GM12878 (cell line): ENCODE measurements around the gene PREB. TPM values are rescaled to one million over a fixed set of nuclear protein-coding genes. Genes with fewer than 3 reads are reported as not detected.

ENCODE experiments used
- BCLAF1 ChIP-seq: fragments of 450-650 bp; IDR thresholded peaks from 2 replicates; pipeline ENCODE4 v1.6.1; 2017; ENCODE audit warnings: antibody characterized with exemption, mild to moderate bottlenecking, moderate library complexity
- CREM ChIP-seq: IDR thresholded peaks from 2 replicates; pipeline ENCODE4 v1.6.1; 2014; ENCODE audit warnings: antibody characterized with exemption, low read depth
- EGR1 ChIP-seq, 2 experiments: IDR thresholded peaks; 1 replicate in 1 of 2; 2 replicates in 1 of 2; pipeline ENCODE4 v1.6.1; 2011 to 2012; ENCODE audit warnings: low read depth in 2 of 2, low read length in 2 of 2, borderline replicate concordance in 1 of 2, mild to moderate bottlenecking in 1 of 2, moderate library complexity in 1 of 2
- ESRRA ChIP-seq: IDR thresholded peaks from 2 replicates; pipeline ENCODE4 v1.6.1; 2012; ENCODE audit warnings: mild to moderate bottlenecking, low read length, improper control_type of control experiment
- FOXK2 ChIP-seq: fragments of 450-650 bp; IDR thresholded peaks from 2 replicates; pipeline ENCODE4 v1.6.1; 2017; ENCODE audit warnings: mild to moderate bottlenecking, moderate library complexity
- IRF4 ChIP-seq: IDR thresholded peaks from 2 replicates; pipeline ENCODE4 v1.6.1; 2011; ENCODE audit warnings: low read depth, low read length
- JUND ChIP-seq: IDR thresholded peaks from 2 replicates; pipeline ENCODE4 v1.6.1; 2012; ENCODE audit warnings: low read depth, mild to moderate bottlenecking, low read length, improper control_type of control experiment, moderate library complexity
- MAX ChIP-seq: IDR thresholded peaks from 2 replicates; pipeline ENCODE4 v1.6.1; 2012; ENCODE audit warnings: low read depth, low read length, improper control_type of control experiment
- MEF2A ChIP-seq: IDR thresholded peaks from 2 replicates; pipeline ENCODE4 v1.6.1; 2011; ENCODE audit warnings: low read depth, mild to moderate bottlenecking, low read length, moderate library complexity; ENCODE audit not compliant: insufficient read depth
- MTA3 ChIP-seq: IDR thresholded peaks from 2 replicates; pipeline ENCODE4 v1.6.1; 2012; ENCODE audit warnings: low read length, inconsistent platforms, borderline replicate concordance
- MXI1 ChIP-seq: fragments of 150-350 bp; IDR thresholded peaks from 2 replicates; pipeline ENCODE4 v1.6.1; 2011; ENCODE audit warnings: low read depth, mild to moderate bottlenecking, inconsistent platforms, low read length, improper control_type of control experiment
- NR2C1 ChIP-seq: fragments of 450-650 bp; IDR thresholded peaks from 2 replicates; pipeline ENCODE4 v1.6.1; 2017; ENCODE audit warnings: antibody characterized with exemption, mild to moderate bottlenecking, moderate library complexity
- NRF1 ChIP-seq: conservative IDR thresholded peaks from 2 replicates; pipeline ENCODE4 v1.6.1; 2011; ENCODE audit warnings: mild to moderate bottlenecking, low read depth, low read length, improper control_type of control experiment
- RB1 ChIP-seq: fragments of 450-650 bp; formaldehyde crosslinking; IDR thresholded peaks from 2 replicates; pipeline ENCODE4 v1.6.1; 2017; ENCODE audit warnings: mild to moderate bottlenecking, borderline replicate concordance
- SMC3 ChIP-seq: IDR thresholded peaks from 2 replicates; pipeline ENCODE4 v1.6.1; 2011; ENCODE audit warnings: low read length, improper control_type of control experiment, borderline replicate concordance
- TAF1 ChIP-seq: IDR thresholded peaks from 2 replicates; pipeline ENCODE4 v1.6.1; 2011; ENCODE audit warnings: mild to moderate bottlenecking, low read depth, low read length, borderline replicate concordance
- TCF12 ChIP-seq: IDR thresholded peaks from 2 replicates; pipeline ENCODE4 v1.6.1; 2011; ENCODE audit warnings: low read depth, mild to moderate bottlenecking, low read length
- ZNF217 ChIP-seq: fragments of 450-650 bp; IDR thresholded peaks from 2 replicates; pipeline ENCODE4 v1.6.1; 2017; ENCODE audit warnings: antibody characterized with exemption, mild to moderate bottlenecking
- ZNF622 ChIP-seq: fragments of 450-650 bp; IDR thresholded peaks from 2 replicates; pipeline ENCODE4 v1.6.1; 2017; ENCODE audit warnings: mild to moderate bottlenecking, inconsistent platforms
- ZNF687 ChIP-seq: fragments of 450-650 bp; IDR thresholded peaks from 2 replicates; pipeline ENCODE4 v1.6.1; 2017; ENCODE audit warnings: mild to moderate bottlenecking, moderate library complexity
- polyA plus RNA-seq, 11 experiments: library from polyadenylated mRNA; depleted of rRNA in 4 of 11; unstranded in 6 of 11; stranded (reverse) in 5 of 11; fragments of >200 nt; fragmentation: Nextera tagmentation in 4 of 11; fragmentation: Illumina TruSeq in 1 of 11; extraction: Ambion mirVana in 4 of 11; extraction: Trizol in 1 of 11; gene quantifications; 1 replicate in 1 of 11; 2 replicates in 10 of 11; pipeline versions ENCODE4 v1.2.1 to v1.2.3, GENCODE V29; 2011 to 2016; ENCODE audit warnings: inconsistent platforms in 2 of 11, missing spikeins in 2 of 11, low read depth in 1 of 11
- total RNA-seq, 4 experiments: library from RNA; depleted of rRNA in 3 of 4; stranded (reverse); fragments of >200 nt in 3 of 4; fragmentation: Illumina TruSeq in 1 of 4; extraction: Trizol in 1 of 4; gene quantifications; 2 replicates each; pipeline versions ENCODE4 v1.2.1 to v1.2.3, GENCODE V29; 2013 to 2021
- TF ChIP-seq, protein P1 (sequence below): fragments of 450-650 bp; IDR thresholded peaks from 2 replicates; pipeline ENCODE4 v1.6.1; 2017; ENCODE audit warnings: mild to moderate bottlenecking, moderate library complexity

Gene PREB
- total and polyA plus RNA-seq, 10 of the 15 experiments (the other 5 are each of a cell fraction or from before 2014, with no cell fraction given), result 26.3 to 101 (median 52.7) TPM

DNA sequence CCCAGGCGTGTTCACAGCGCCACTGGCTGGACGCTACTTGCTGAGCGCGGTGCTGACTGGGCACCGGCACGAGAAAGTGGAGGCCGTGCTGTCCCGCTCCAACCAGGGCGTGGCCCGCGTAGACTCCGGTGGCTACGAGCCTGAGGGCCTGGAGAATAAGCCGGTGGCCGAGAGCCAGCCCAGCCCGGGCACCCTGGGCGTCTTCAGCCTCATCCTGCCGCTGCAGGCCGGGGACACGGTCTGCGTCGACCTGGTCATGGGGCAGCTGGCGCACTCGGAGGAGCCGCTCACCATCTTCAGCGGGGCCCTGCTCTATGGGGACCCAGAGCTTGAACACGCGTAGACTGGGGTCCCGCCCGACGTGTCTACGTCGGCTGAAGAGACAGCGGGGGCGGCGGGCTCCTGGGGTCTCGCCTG lies 48.8 kb downstream of the PREB start (continued):
- TF ChIP-seq RB1 (no peak), IRF4 (no peak), MAX (no peak), TCF12 (no peak), NRF1 (no peak), ZNF622 (no peak), EGR1 (IDR thresholded peaks at IDR 0.05; ENCODE audit: borderline replicate concordance in 1 of 2, low read depth in 2 of 2, low read length in 2 of 2) (0 out of 3 replicates have a peak, but pooled peaks of 1 of the 2 experiments have one; percentile 8), CREM (0 out of 2 replicates have a peak, but pooled peaks have one; percentile 11), ESRRA (no peak), ZNF687 (no peak), MTA3 (no peak), JUND (no peak), FOXK2 (no peak), TAF1 (no peak), MEF2A (no peak), ZNF217 (no peak), NR2C1 (no peak), MXI1 (peak; percentile 6; the same call in 1 of the 2 replicates), SMC3 (0 out of 2 replicates have a peak, but pooled peaks have one; percentile 21), BCLAF1 (no peak)
- TF ChIP-seq, protein P1, sequence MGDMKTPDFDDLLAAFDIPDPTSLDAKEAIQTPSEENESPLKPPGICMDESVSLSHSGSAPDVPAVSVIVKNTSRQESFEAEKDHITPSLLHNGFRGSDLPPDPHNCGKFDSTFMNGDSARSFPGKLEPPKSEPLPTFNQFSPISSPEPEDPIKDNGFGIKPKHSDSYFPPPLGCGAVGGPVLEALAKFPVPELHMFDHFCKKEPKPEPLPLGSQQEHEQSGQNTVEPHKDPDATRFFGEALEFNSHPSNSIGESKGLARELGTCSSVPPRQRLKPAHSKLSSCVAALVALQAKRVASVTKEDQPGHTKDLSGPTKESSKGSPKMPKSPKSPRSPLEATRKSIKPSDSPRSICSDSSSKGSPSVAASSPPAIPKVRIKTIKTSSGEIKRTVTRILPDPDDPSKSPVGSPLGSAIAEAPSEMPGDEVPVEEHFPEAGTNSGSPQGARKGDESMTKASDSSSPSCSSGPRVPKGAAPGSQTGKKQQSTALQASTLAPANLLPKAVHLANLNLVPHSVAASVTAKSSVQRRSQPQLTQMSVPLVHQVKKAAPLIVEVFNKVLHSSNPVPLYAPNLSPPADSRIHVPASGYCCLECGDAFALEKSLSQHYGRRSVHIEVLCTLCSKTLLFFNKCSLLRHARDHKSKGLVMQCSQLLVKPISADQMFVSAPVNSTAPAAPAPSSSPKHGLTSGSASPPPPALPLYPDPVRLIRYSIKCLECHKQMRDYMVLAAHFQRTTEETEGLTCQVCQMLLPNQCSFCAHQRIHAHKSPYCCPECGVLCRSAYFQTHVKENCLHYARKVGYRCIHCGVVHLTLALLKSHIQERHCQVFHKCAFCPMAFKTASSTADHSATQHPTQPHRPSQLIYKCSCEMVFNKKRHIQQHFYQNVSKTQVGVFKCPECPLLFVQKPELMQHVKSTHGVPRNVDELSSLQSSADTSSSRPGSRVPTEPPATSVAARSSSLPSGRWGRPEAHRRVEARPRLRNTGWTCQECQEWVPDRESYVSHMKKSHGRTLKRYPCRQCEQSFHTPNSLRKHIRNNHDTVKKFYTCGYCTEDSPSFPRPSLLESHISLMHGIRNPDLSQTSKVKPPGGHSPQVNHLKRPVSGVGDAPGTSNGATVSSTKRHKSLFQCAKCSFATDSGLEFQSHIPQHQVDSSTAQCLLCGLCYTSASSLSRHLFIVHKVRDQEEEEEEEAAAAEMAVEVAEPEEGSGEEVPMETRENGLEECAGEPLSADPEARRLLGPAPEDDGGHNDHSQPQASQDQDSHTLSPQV, result no peak
